Stomach smooth muscle (tissue), 2 donors: Measurements from ENCODE around the gene NINJ2.

ENCODE experiments used
- H3K27ac ChIP-seq: one replicate; pipeline ENCODE4 v1.7.0; 2013; ENCODE audit warnings: mild to moderate bottlenecking, low read length, inconsistent platforms
- H3K27me3 ChIP-seq, 2 donors: one replicate each; pipeline ENCODE4 v1.7.0; 2013; ENCODE audit warnings: low read length in 2 of 2; ENCODE audit not compliant: insufficient read depth in 2 of 2, control insufficient read depth in 1 of 2
- H3K36me3 ChIP-seq, 2 donors: one replicate each; pipeline ENCODE4 v1.7.0; 2013; ENCODE audit warnings: low read length in 2 of 2; ENCODE audit not compliant: control insufficient read depth in 2 of 2, insufficient read depth in 2 of 2
- H3K4me1 ChIP-seq: one replicate; pipeline ENCODE4 v1.7.0; 2013; ENCODE audit warnings: low read length; ENCODE audit not compliant: control insufficient read depth, insufficient read depth
- H3K4me3 ChIP-seq, 2 donors: one replicate each; pipeline ENCODE4 v1.7.0; 2013; ENCODE audit warnings: low read length in 2 of 2
- H3K9ac ChIP-seq, 2 donors: one replicate each; pipeline ENCODE4 v1.7.0; 2013; ENCODE audit warnings: low read length in 2 of 2, mild to moderate bottlenecking in 1 of 2
- H3K9me3 ChIP-seq, 2 donors: one replicate each; pipeline ENCODE4 v1.7.0; 2013; ENCODE audit warnings: low read length in 2 of 2; ENCODE audit not compliant: control insufficient read depth in 2 of 2
- donor health status: healthy.
- donor health status: Pancreatic carcinoma.

The NINJ2 gene

DNA sequence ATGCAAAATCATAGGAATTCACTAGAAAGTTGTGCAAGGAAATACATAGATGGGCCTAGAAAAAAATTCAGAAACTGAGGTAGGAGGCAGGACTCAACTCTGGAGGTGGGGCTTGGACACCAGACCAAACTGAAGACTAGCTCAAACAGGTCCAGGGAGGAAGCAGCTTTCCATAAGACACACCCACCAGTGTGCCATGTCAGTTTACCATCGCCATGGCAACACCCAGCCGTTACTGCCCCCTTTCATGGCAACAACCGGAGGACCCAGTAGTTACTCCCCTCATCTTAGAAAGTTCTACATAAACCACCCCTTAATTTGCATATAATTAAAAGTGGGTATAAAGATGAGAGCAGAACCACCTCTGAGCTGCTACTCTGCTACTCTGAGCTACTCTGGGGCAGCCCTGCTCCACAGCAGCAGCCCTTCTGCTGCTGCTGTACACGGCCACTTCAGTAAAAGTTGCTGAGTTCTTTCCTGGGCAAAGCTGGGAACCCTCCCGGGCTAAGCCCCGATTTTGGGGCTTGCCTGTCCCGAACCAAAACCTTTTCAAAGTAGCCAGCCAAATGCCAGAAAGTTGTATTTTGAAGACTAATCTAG, 30.8 kb upstream of the NINJ2 start:
- no peaks in the 10 kb centered on the region for H3K36me3 ChIP-seq
- no peaks in the 10 kb centered on the region for H3K4me1 ChIP-seq
- no peak overlapping the region for H3K27ac ChIP-seq
- peaks cover 7 to 8% of the 10 kb centered on the region in 2 donors for H3K9me3 ChIP-seq
- H3K9ac ChIP-seq: no peak overlapping the region
- H3K4me3 ChIP-seq: no peak overlapping the region
- no peaks in the 10 kb centered on the region for H3K27me3 ChIP-seq

DNA sequence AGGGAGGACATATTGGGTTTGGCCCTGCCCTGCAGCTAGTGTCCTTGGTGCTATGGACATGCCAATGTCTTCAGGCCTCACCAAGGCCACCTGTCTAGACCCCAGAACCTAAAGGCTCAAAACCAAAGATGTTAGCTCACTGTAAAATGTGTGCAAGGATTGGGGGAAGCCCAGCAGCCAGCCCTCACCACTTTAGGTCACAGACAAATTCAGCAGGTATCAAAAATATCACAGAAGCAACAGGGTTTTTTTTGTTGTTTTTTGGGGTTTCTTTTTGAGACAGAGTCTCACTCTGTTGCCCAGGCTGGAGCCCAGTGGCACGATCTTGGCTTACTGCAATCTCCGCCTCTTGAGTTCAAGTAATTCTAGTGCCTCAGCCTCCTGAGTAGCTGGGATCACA, 29.0 kb upstream of the NINJ2 start:
- H3K27me3 ChIP-seq: no peaks in the 10 kb centered on the region
- no peaks in the 10 kb centered on the region for H3K4me1 ChIP-seq
- no peaks in the 10 kb centered on the region for H3K9me3 ChIP-seq
- H3K4me3 ChIP-seq: no peak overlapping the region
- no peak overlapping the region for H3K9ac ChIP-seq
- H3K36me3 ChIP-seq: no peaks in the 10 kb centered on the region
- no peak overlapping the region for H3K27ac ChIP-seq

DNA sequence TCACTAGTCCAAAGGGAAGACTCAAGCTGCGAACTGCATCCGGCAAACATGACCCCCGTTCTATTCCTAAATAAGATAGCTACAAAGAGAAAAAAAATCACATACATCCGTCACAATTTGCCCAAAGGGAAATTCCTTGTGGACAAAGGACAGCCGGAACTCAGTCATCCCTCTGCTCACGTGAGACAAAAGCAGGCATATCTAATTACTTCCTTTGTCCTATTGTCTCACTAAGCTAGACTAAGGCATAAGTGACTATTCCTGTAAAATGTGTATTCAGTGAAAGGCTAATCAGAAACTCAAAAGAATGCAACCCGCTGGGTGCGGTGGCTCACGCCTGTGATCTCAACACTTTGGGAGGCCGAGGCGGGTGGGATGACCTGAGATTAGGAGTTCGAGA, 27.2 kb upstream of the NINJ2 start:
- no peaks in the 10 kb centered on the region for H3K4me1 ChIP-seq
- no peaks in the 10 kb centered on the region for H3K27me3 ChIP-seq
- H3K4me3 ChIP-seq: no peak overlapping the region
- H3K9ac ChIP-seq: no peak overlapping the region
- H3K27ac ChIP-seq: no peak overlapping the region
- no peaks in the 10 kb centered on the region for H3K36me3 ChIP-seq
- no peaks in the 10 kb centered on the region for H3K9me3 ChIP-seq

DNA sequence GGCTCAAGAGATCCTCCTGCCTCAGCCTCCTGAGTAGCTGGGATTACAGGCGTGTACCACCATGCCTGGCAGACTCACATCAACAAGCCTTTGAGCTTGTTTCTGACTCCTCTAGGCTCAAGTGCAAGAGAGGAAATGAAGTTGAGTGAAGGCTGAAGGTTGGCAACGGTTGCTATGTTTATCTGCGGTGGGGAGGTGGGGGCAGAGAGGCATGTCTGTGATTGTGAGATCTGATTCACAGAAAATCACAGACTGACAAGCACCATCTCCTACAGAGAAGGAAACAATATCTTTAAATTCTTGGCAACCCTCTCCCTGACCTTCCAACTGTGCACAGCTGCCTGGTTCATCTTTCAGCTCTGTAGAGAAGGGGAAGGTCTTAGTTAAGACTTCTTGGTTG, 22.1 kb upstream of the NINJ2 start:
- H3K9me3 ChIP-seq: no peaks in the 10 kb centered on the region

DNA sequence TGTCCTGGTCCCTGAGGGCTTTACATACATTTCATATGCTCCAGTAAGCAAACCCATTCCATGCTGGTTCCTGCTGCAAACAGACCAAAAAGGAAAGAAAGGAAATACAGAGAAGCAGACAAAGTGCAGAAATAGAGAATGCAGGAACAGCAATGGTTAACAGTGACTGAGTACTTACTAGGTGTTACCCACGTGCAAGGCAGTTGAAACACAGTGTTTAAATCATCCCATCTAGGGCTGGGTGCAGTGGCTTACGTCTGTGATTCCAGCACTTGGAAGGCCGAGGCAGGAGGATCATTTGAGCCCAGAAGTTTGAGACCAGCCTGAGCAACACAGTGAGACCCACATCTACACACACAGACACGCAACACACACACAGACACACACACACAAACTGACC, 21.2 kb upstream of the NINJ2 start:
- Histone ChIP-seq H3K9me3 (no peaks in the 10 kb centered on the region), H3K4me1 (no peaks in the 10 kb centered on the region), H3K4me3 (no peak overlapping the region), H3K27me3 (no peaks in the 10 kb centered on the region), H3K27ac (no peak overlapping the region), H3K36me3 (no peaks in the 10 kb centered on the region), H3K9ac (no peak overlapping the region)

More for the DNA sequence above, 22.1 kb upstream of the NINJ2 start:
- Histone ChIP-seq H3K4me1 (no peaks in the 10 kb centered on the region), H3K27me3 (no peaks in the 10 kb centered on the region), H3K27ac (no peak overlapping the region), H3K4me3 (no peak overlapping the region), H3K36me3 (no peaks in the 10 kb centered on the region), H3K9ac (no peak overlapping the region)

DNA sequence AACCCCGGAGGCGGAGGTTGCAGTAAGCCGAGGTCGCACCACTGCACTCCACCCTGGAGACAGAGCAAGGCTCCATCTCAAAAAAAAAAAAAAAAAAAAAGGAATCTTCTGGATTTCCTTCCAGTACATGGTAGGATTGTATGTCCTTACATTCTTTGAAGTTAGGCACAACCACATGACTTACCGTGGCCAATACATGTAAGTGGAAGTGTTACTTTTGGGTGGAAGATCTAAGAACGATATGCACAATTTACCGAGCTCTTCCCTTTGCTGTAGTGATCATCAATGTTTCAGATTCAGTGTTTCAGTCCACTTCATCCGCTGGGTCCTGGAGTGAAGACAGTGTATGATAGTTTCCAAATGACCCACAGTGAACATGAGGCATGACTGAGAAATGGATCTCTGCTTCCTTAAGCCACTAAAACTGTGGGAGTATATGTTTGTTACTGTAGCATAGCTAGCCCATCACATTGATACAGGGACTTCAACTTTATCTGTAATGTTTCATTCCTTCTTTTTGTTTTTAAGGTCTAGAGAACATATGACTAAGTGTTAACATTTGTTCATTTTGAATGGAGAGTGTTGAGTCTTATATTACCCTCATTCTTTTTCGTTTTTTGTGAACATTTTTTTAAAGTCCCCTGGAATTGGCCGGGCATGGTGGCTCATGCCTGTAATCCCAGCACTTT, 18.5 kb upstream of the NINJ2 start:
- no peak overlapping the region for H3K9ac ChIP-seq
- H3K27me3 ChIP-seq: no peaks in the 10 kb centered on the region
- H3K36me3 ChIP-seq: no peaks in the 10 kb centered on the region
- H3K4me3 ChIP-seq: no peak overlapping the region
- no peaks in the 10 kb centered on the region for H3K4me1 ChIP-seq
- H3K9me3 ChIP-seq: no peaks in the 10 kb centered on the region
- H3K27ac ChIP-seq: no peak overlapping the region

DNA sequence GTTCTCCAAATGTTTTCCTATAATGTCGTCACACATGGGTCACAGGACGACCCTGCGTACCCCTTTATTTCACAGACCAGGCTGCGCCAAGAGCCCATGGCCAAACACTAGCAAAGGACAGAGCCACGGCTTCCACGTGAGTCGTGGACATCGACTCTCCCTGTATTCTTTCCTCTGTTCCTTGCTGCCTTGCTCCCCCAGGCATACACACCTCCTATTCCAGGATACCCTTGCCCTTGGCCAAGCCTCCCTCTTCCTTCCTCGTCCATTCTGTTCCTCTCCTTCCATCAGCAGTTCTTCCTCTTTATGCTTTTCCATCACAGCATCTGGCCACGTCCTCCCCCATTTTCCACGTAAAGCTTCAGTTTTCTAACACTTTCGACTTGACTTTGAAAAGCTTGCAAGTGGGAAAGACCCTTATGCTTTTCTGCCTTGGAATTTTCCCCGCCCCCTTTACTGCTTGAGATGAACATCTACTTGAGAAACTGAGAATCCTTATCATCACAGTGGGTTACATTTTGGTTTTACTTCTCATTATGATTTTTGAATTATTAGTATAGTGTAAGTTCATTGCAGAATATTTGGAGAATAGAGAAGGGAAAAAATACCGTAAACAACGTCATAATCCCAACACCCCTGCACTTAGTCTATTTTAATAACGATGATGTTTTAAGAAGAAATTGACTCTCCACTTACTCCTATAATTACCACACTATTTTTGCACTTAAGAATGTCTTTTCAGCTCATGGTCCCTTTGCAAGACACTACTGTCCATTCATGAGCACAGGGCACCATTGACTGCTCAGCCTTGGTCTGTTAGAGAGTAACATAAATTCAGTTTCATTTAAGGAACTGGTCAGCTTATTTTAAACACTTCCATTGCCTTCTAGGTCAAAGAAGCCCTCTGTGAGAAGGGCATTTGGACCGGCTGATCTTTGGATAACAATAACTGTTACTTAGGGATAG, 15.8 kb upstream of the NINJ2 start:
- Histone ChIP-seq H3K4me3 (no peak overlapping the region), H3K27me3 (no peaks in the 10 kb centered on the region), H3K9ac (no peak overlapping the region), H3K4me1 (no peaks in the 10 kb centered on the region), H3K27ac (no peak overlapping the region), H3K9me3 (no peaks in the 10 kb centered on the region), H3K36me3 (no peaks in the 10 kb centered on the region)

DNA sequence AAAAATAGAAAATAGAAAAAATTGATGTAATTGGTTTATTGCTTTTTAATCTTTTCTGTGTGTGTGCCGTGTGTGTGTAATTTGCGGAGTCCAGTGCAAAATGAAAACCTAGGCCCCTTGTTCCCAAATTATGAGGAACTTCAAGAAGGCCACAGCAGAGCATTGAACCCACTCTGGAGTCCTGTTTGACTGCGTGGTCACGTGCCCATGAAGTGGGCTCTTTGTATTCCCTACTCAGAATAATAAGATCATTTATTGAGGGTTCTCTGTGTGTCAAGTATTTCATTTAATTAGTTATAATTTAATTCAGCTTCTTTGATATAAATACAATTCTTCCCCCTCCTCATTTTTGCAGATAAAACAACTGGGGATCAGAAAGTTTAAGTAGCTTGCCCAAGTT, 12.3 kb upstream of the NINJ2 start:
- Histone ChIP-seq H3K9me3 (no peaks in the 10 kb centered on the region), H3K4me3 (no peak overlapping the region), H3K27ac (no peak overlapping the region), H3K4me1 (no peaks in the 10 kb centered on the region), H3K27me3 (no peaks in the 10 kb centered on the region), H3K36me3 (no peaks in the 10 kb centered on the region), H3K9ac (no peak overlapping the region)

DNA sequence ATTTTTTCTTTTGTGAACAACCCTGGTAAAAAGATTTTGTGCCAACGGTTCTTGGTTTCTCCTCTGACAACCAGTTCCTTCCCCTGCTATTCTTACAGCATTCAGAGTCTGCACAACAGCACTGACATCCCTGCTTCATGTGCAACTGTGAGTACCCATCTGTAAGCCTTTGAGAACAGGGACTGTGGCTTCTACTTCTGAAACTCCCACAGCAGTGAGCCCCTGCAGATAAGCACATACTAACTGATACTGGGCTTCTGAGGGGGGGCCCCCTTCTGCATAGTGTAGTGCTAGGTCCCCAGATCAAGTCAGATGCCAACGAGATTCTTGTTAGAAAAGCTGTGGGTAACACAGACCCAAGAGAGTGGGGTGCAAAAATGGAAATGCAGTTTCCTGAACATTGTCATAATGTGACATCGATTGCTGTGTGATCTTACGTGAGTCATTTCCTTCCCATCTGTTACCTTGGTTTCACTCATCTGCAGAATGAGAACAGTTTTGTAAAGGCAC, 11.1 kb upstream of the NINJ2 start:
- H3K4me1 ChIP-seq: no peaks in the 10 kb centered on the region
- H3K9me3 ChIP-seq: no peaks in the 10 kb centered on the region
- H3K27me3 ChIP-seq: no peaks in the 10 kb centered on the region
- H3K27ac ChIP-seq: no peak overlapping the region
- no peaks in the 10 kb centered on the region for H3K36me3 ChIP-seq
- H3K9ac ChIP-seq: no peak overlapping the region
- H3K4me3 ChIP-seq: no peak overlapping the region

DNA sequence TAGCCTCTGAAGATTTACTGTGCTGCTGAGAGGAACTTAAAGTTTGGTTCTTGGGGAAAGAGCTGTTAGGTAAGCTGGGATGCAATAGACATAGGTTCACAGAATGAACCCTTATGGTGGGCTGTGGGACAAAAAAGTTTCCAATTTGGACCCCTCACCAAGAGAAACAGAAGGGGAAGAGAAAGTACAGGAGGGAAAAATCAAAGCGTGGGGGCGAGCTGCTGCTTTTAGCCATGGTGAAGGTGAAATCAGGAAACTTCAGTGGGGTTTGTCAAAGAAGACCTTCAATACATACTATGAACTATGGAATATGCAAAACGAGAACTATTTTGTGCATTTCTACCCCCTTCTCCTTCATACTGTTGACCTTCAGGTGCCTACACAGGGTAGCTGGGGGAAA, 10.6 kb upstream of the NINJ2 start:
- Histone ChIP-seq H3K4me1 (no peaks in the 10 kb centered on the region), H3K36me3 (no peaks in the 10 kb centered on the region), H3K4me3 (no peak overlapping the region), H3K27ac (no peak overlapping the region), H3K9me3 (no peaks in the 10 kb centered on the region), H3K9ac (no peak overlapping the region), H3K27me3 (no peaks in the 10 kb centered on the region)
